ENCODE measurements around the gene RNF121. TPM values are rescaled to one million over a fixed set of nuclear protein-coding genes. Genes with fewer than 3 reads are reported as not detected.

RNF121 gene
- total and polyA plus RNA-seq, 4 donors = 10.2 to 31.1 (median 14.2) TPM

DNA sequence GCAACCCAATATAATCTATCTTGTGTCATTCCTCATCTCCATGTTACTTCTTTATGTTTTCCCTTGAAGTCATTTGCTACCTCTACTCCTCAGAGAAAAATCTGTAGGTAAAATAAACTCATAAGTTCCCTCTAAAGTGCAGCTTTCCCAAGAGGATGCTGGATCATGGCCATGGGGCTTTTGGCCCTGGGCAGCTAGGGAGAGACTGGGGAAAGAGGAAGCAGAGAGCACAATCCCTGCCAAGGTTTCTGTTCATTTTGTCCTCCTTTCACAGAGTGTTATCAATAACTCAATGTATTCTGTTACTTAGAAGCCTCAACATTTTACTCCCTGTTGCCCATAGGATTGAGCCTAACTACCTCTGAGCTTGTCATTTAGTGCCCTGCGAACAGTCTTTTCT lies 9.0 kb downstream of the RNF121 start:
- TF ChIP-seq MAX (IDR thresholded peaks at IDR 0.05) (no peak), HNF4G (IDR thresholded peaks at IDR 0.05) (no peak), RAD21 (IDR thresholded peaks at IDR 0.05) (no peak), RXRA (IDR thresholded peaks at IDR 0.05) (peak in 1 of 2 donors; percentile 31), HNF4A (conservative IDR thresholded peaks at IDR 0.05) (peak; percentile 13 to 37), JUND (IDR thresholded peaks at IDR 0.05) (no peak), YY1 (IDR thresholded peaks at IDR 0.05) (no peak), REST (IDR thresholded peaks at IDR 0.05) (no peak), TAF1 (conservative IDR thresholded peaks at IDR 0.05) (no peak), ZBTB33 (IDR thresholded peaks at IDR 0.05) (no peak), NR2F2 (IDR thresholded peaks at IDR 0.05) (no peak), FOXA2 (IDR thresholded peaks at IDR 0.05) (no peak), EGR1 (IDR thresholded peaks at IDR 0.05; ENCODE audit: low read depth in 2 of 2) (no peak), SP1 (IDR thresholded peaks at IDR 0.05) (no peak)
- TF ChIP-seq, protein P1, sequence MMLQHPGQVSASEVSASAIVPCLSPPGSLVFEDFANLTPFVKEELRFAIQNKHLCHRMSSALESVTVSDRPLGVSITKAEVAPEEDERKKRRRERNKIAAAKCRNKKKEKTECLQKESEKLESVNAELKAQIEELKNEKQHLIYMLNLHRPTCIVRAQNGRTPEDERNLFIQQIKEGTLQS (IDR thresholded peaks at IDR 0.05) = no peak
- 89% methylated on average over 1 of the region's 1 CpG for WGBS
- peaks cover 3 to 24% (median 18%) of the 10 kb centered on the region in 4 donors for H3K4me1 ChIP-seq (ENCODE audit: control insufficient read depth in 4 of 4, insufficient read depth in 4 of 4, low read length in 3 of 4)
- H3K4me3 ChIP-seq (ENCODE audit: low read depth in 1 of 3, low read length in 3 of 3) = no peak overlapping the region
- H3K9ac ChIP-seq (ENCODE audit: low read depth in 1 of 2, low read length in 2 of 2) = peak overlapping the region in 1 of 2 donors; percentile 15
- H3K27ac ChIP-seq (ENCODE audit: low read depth in 1 of 2, low read length in 2 of 2) = no peak overlapping the region
- H3K9me3 ChIP-seq (ENCODE audit: control insufficient read depth in 4 of 4, low read length in 3 of 4) = no peaks in the 10 kb centered on the region
- H3K36me3 ChIP-seq (ENCODE audit: control insufficient read depth in 4 of 4, insufficient read depth in 3 of 4, low read depth in 1 of 4, low read length in 3 of 4) = no peaks in the 10 kb centered on the region
- no peaks in the 10 kb centered on the region for H3K27me3 ChIP-seq (ENCODE audit: control insufficient read depth in 4 of 4, insufficient read depth in 4 of 4, low read length in 3 of 4)
- no peak for DNase-seq (ENCODE audit: low spot score)

DNA sequence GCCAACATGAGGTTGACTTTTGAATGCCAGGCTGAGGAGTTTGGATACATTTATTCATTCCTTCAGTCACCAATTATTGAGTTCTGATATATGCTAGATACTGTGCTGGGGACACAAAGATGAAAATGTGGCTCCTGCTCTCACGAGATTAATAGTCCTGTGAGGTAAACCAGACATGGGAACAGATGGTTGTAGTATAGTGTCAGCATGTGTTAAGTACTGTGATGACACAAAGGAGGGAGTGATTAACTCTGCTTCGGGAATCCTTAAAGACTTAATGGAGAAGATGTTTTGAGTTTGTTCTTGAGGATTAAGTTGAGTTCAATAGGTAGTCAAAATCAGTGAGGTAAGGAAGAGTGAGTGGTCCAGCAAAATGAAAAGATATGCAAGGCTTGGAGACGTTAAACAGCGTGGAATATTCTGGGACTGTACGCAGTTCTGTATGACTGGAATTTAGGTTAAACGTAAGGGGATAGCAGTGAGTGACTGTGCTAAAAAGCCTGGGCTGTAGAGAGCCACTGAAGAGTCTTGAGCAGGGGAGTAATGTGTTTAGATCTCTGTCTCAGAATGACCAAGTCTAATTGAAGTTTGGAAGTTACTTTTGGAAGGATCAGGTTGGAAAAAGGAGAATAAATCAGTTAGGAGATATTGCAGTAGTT lies 11.8 kb downstream of the RNF121 start:
- DNase-seq (ENCODE audit: low spot score) = no peak
- Histone ChIP-seq H3K36me3 (ENCODE audit: control insufficient read depth in 4 of 4, insufficient read depth in 3 of 4, low read depth in 1 of 4, low read length in 3 of 4) (no peaks in the 10 kb centered on the region), H3K4me3 (ENCODE audit: low read depth in 1 of 3, low read length in 3 of 3) (no peak overlapping the region), H3K9ac (ENCODE audit: low read depth in 1 of 2, low read length in 2 of 2) (no peak overlapping the region), H3K27ac (ENCODE audit: low read depth in 1 of 2, low read length in 2 of 2) (no peak overlapping the region), H3K27me3 (ENCODE audit: control insufficient read depth in 4 of 4, insufficient read depth in 4 of 4, low read length in 3 of 4) (no peaks in the 10 kb centered on the region), H3K4me1 (ENCODE audit: control insufficient read depth in 4 of 4, insufficient read depth in 4 of 4, low read length in 3 of 4) (peaks cover 0 to 18% (median 11%) of the 10 kb centered on the region in 4 donors), H3K9me3 (ENCODE audit: control insufficient read depth in 4 of 4, low read length in 3 of 4) (no peaks in the 10 kb centered on the region)
- 94% methylated on average over 6 of the region's 6 CpGs for WGBS
- TF ChIP-seq EGR1 (IDR thresholded peaks at IDR 0.05; ENCODE audit: low read depth in 2 of 2) (no peak), HNF4G (IDR thresholded peaks at IDR 0.05) (no peak), RXRA (IDR thresholded peaks at IDR 0.05) (no peak), GABPA (IDR thresholded peaks at IDR 0.05 in 1 of 2, conservative IDR thresholded peaks at IDR 0.05 in 1 of 2) (no peak), HNF4A (conservative IDR thresholded peaks at IDR 0.05) (no peak), ZBTB33 (IDR thresholded peaks at IDR 0.05) (no peak), REST (IDR thresholded peaks at IDR 0.05) (no peak), MAX (IDR thresholded peaks at IDR 0.05) (no peak), SP1 (IDR thresholded peaks at IDR 0.05) (no peak), RAD21 (IDR thresholded peaks at IDR 0.05) (no peak), FOXA2 (IDR thresholded peaks at IDR 0.05) (no peak), TAF1 (conservative IDR thresholded peaks at IDR 0.05) (no peak), JUND (IDR thresholded peaks at IDR 0.05) (no peak)
- TF ChIP-seq, protein P1 (IDR thresholded peaks at IDR 0.05) = no peak
